ENCODE results near the gene TTC5.
"Not testable (repeated sequence)": the region's sequence is repeated elsewhere in the genome, so short reads cannot be mapped to it uniquely, and the experiment has no call there.

The TTC5 gene

GRCh38 chr14:20305265-20306078 lies at the start of gene TTC5:
Gene TTC5 (minus strand): TSS chr14:20305951. CDS start chr14:20305937, 14 bp downstream.
- peak; percentile 85 for DNase-seq (ENCODE audit: low read depth)

GRCh38 chr14:20350860-20351259 lies 45.1 kb upstream of the TTC5 start:
- peak; percentile 17 for DNase-seq (ENCODE audit: low read depth)

- peak; percentile 9 for DNase-seq (ENCODE audit: low read depth)
These were observed 44.5 kb upstream of the TTC5 start for GRCh38 chr14:20350282-20350681.

- peak; percentile 73 for DNase-seq (ENCODE audit: low read depth)
These were observed 42.0 kb upstream of the TTC5 start for GRCh38 chr14:20347747-20348146.

GRCh38 chr14:20346713-20347112 lies 41.0 kb upstream of the TTC5 start:
- DNase-seq (ENCODE audit: low read depth) = no peak

GRCh38 chr14:20345366-20345765 lies 39.6 kb upstream of the TTC5 start:
- DNase-seq (ENCODE audit: low read depth) = no peak

GRCh38 chr14:20343862-20344220 lies 38.1 kb upstream of the TTC5 start:
- DNase-seq (ENCODE audit: low read depth) = peak; percentile 35

- DNase-seq (ENCODE audit: low read depth) = peak; percentile 100
These were observed 37.5 kb upstream of the TTC5 start, which contains the start of gene PARP2 for GRCh38 chr14:20343092-20343861. Gene PARP2 (plus strand): TSS chr14:20343635. CDS start chr14:20343642, 7 bp downstream.

GRCh38 chr14:20341646-20342045 lies 35.9 kb upstream of the TTC5 start:
- no peak for DNase-seq (ENCODE audit: low read depth)

GRCh38 chr14:20341032-20341431 lies 35.3 kb upstream of the TTC5 start:
- not testable (repeated sequence) for DNase-seq (ENCODE audit: low read depth)

- no peak for DNase-seq (ENCODE audit: low read depth)
These were observed 28.3 kb upstream of the TTC5 start for GRCh38 chr14:20334017-20334416.

GRCh38 chr14:20333494-20333841 lies 27.7 kb upstream of the TTC5 start:
- DNase-seq (ENCODE audit: low read depth) = no peak

- DNase-seq (ENCODE audit: low read depth) = peak; percentile 92
These were observed 27.2 kb upstream of the TTC5 start, which contains the start of gene CCNB1IP1 for GRCh38 chr14:20332788-20333493. Gene CCNB1IP1 (minus strand): TSS chr14:20333279. CDS start chr14:20316523, 16,756 bp downstream.

GRCh38 chr14:20332431-20332787 lies 26.7 kb upstream of the TTC5 start:
- DNase-seq (ENCODE audit: low read depth) = peak; percentile 40

- DNase-seq (ENCODE audit: low read depth) = no peak
These were observed 25.4 kb upstream of the TTC5 start for GRCh38 chr14:20331053-20331613.

- DNase-seq (ENCODE audit: low read depth) = no peak
These were observed 23.6 kb upstream of the TTC5 start for GRCh38 chr14:20329355-20329754.

GRCh38 chr14:20328705-20329104 lies 23.0 kb upstream of the TTC5 start:
- no peak for DNase-seq (ENCODE audit: low read depth)

- peak; percentile 67 for DNase-seq (ENCODE audit: low read depth)
These were observed 21.5 kb upstream of the TTC5 start for GRCh38 chr14:20327005-20327869.

- DNase-seq (ENCODE audit: low read depth) = no peak
These were observed 12.0 kb upstream of the TTC5 start for GRCh38 chr14:20317720-20318119.

GRCh38 chr14:20314026-20314425 lies 8.3 kb upstream of the TTC5 start:
- DNase-seq (ENCODE audit: low read depth) = no peak

GRCh38 chr14:20306079-20306423 lies 300 bp upstream of the TTC5 start:
- DNase-seq (ENCODE audit: low read depth) = no peak
